Myocyte (in vitro differentiated cells): ENCODE results near the gene PEPD. TPM values are rescaled to one million over a fixed set of nuclear protein-coding genes. Genes with fewer than 3 reads are reported as not detected.
"Not testable (repeated sequence)": the region's sequence is repeated elsewhere in the genome, so short reads cannot be mapped to it uniquely, and the experiment has no call there.

Experiments
- DNase-seq: peaks from one replicate; pipeline ENCODE4 v3.0.0-alpha.2; 2012; ENCODE audit warnings: low read depth
- polyA plus RNA-seq: library from polyadenylated mRNA; unstranded; fragments of >200 nt; gene quantifications from one replicate; pipeline ENCODE4 v1.2.1, GENCODE V29; 2012; ENCODE audit warnings: missing spikeins
- total RNA-seq: library from RNA; depleted of rRNA; stranded (reverse); fragments of >200 nt; gene quantifications from 2 replicates; pipeline ENCODE4 v1.2.3, GENCODE V29; 2014

The PEPD gene
- 67.1 and 68.2 TPM in 2 replicates for total RNA-seq
- polyA plus RNA-seq, result 74.6 TPM

DNA sequence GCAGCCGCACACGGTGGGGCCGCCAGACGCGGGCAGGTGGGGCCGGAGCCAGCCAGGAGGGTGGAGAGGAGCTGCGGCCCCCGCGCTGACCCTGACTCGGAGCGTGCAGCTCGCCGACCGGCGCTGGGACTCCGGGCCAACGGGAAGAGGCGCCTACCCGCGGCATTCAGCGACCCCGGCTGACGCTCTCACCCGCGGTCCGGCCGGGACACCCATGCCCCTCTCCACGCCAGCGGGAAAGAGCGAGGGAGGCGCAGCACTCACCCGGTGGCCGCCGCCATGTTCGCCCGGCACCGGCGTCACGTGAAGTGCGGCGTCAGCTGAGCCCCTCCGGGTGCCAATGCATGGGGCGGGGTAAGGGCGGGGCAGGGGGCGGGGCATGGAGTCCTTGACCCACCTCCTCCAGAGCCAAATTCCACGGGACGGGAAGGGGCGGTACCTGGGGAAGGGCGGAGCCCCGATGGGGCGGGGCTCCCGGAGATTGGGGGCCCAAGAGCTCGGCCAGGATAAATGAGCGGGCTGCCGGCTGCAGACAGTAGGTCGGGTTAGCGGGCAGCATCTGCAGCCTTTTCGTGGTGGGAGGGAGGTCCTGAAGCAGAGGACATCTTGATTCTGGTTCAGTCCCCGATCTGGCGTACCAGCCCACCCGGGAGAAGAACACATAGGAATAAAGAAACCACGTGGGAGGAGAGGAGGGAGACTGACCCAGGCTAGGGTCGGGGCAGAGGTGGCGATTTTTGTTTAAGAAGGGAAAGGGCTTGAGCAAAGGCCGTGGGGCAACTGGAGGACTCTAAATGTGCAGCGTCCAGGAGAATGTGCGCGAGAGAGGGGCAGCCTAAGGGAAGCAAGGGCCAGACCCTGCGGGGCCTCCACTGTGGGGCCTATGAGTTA is at the start of gene PEPD:
Gene PEPD (minus strand): TSS at position 312 of the 891 bp plus-strand sequence. CDS start 31 bp downstream, at position 281.
- DNase-seq, result peak; percentile 89

DNA sequence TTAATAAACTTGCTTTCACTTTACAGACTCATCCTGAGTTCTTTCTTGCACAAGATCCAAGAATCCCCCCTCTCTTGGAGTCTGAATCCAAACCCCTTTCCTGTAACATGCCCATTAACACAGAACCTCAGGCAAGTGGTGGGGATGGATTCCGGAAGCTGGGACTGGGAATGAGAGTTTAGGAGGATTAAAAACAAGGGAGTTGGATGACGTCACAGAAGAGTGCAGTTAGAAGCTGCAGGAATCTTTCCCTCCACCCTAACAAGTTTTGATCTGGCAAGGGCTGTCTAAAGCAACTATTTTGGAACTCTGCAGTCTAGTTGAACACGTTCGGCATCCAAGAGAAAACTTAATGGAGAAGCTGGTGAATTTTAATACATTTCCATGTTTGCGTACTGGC is 48.2 kb upstream of the PEPD start:
- DNase-seq, result no peak

DNA sequence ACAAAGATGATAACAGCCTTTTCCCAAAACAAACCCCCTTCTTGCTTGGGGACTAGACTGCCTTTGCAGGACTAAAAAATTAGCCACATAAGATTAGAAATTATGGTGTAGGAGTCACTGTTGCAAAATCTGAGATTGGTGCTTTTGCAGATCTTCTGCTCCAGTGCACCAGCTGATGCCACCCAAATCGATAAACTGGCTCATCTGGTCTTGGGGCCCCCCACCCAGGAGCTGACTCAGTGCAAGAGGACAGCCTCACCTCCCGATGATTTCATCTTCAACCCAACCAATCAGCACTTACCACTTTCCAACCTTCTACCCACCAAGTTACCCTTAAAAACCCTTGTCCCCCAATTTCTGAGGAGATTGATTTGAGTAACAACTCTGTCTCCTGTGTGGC is 47.1 kb upstream of the PEPD start:
- no peak for DNase-seq

DNA sequence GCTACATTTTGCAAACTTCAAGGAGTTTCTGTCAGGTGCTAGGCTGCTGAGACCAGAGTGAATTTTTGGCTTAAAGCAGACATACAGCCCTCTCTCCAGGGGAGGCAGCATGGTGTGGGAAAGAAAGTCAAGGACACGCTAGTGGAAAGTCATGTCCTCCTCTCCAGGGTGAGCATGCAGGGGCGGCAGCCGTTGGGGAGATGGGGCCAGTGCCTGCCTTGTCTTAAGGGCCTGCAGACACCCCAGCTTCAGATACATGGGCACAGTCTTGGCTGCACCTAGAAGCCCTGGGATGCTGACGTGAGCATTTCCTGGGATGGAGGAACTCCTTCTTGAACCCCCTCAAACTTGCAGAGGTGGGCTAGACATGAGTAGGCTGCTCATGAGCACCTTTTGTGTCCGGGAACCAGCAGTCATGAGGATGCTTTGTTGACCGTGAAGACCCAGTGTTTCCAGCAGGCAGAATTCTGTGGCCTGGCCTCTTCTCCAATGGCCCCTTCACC is 43.3 kb upstream of the PEPD start:
- no peak for DNase-seq

DNA sequence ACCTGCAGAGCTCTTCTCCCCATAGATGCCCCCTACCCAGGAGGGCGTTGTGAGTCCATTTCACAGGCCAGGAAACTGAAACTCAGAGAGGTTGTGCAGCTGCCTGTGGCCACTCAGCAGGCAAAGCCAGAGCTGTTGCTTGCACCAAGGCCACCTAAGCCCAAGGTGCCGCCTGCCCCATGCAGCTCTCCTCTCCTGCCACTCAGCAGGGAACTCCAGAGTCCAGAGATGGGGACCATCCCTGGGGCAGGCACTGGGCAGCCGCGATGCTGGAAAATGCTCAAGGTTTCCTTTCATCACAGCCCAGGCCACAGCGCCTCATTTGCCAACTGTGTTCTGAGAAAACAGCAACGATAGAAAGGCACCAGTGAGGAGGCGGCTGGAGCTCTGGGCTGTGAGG is 41.0 kb upstream of the PEPD start:
- no peak for DNase-seq

DNA sequence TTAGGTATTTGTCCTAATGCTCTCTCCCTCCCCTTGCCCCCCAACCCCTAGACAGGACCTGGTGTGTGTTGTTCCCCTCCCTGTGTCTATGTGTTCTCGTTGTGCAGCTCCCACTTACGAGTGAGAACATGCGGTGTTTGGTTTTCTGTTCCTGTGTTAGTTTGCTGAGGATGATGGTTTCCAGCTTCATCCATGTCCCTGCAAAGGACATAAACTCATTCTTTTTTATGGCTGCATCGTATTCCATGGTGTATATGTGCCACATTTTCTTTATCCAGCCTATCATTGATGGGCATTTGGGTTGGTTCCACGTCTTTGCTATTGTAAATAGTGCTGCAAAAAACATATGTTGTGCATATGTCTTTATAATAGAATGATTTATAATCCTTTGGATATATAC is 40.1 kb upstream of the PEPD start:
- not testable (repeated sequence) for DNase-seq

DNA sequence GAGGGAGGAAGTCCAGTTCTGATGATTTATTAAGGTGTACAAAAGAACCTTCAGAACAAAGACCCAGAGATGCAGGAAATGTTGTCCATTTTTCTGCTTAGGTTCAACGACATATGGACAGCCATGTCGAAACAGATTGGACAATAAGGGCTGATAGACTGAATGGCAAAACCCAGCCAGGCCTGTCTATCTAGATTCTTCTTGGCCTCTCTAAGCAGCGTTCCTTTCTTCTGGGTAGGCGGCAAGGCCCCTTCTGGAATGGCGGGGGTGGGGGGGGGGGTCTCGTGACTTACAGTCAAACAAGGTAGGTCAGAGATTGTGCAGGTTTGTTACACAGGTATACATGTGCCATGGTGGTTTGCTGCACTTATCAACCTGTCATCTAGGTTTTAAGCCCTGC is 39.7 kb upstream of the PEPD start:
- no peak for DNase-seq

DNA sequence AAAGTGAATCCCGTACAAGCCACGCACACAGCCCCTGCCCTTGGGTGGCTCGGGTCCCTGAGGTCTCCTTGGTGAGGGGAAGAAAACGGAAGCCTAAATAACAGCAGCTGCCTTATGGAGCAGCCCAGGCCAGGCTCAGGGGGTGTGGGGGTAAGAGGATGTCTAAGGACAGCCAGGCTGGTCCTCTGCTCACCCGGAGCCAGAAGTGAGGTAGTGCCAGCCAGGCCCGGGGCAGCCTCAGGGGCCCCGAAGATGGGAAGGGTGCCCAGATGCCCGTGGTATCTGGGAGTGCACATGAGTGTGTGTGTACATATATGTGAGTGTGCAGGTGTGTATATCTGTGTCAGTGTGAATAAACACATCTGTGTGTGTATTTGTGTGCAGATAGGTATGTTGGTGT is 38.4 kb upstream of the PEPD start:
- no peak for DNase-seq

DNA sequence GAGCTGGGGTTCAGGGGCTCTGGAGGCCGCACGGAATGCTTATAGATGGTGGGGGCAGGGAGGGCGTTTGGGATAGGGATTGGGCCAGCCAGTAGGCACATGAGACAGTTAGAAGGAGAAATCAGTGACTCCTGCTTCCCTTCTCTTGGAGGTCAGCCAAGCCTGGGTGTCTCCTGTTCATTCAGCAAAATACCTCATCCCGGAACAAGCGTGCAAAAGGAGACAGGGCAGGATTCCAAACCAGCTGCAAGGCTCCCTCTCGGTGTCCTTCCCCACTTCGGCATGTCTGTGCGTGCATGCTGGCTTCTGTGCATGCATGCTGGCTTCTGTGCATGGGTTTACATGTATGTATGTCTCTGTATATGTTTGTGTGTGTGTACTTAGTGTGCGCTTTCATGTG is 37.3 kb upstream of the PEPD start:
- DNase-seq, result peak; percentile 62

DNA sequence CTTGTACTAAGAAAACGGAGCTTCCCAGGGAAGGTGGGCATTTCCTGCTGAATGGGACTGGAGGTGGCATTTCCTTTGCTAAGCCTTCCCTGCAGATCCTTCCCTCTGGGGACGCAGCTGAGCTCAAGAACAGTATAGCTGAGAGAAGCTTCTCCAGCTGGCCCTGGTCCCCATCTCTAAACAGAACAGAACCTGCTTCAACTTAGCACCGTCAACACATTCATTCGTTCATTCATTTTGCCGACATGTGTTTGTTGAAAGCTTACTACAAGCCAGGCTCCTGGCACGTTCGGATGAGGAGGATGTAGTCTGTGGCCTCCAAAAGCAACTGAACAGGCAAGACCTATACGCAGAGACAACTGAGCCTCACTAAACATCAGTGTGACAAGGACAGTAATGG is 36.6 kb upstream of the PEPD start:
- no peak for DNase-seq

DNA sequence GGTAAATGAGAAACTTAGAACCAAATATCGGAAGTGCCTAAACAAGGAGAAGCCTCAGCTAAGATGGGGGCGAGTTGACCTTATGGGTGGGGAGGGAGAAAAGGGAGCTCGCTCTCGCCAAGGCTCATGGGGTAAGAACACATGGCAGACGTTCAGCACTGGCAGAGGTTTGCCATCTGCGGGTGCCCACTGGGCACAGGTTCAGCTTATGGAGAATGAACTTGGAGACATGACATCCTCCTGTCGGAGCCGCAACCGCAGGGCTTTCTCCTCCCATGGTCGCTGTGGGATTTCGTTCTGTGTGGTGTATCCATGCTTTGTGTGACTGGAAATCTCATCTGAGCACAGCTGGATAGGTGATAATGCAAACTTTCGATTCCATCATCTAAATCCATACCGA is 36.1 kb upstream of the PEPD start:
- DNase-seq, result peak; percentile 59

DNA sequence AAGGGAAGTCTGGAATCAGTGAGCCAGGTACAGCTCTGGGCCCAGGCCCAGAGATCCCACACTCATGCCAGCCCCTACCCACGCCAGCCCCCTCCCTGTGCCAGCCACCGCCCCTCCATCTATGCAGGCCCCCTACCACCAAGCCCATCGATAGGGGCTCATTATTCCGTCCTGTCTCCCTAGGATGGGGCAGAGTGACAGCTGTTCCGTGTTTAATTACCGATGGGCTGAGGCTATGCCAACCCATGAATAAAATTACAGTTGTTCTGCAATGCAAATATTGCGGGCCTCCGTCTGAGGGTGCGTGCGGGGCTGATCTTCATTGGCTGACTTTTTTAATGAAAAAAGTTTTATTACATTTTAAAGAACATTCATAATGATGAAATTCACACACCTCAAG is 35.6 kb upstream of the PEPD start:
- DNase-seq, result no peak

DNA sequence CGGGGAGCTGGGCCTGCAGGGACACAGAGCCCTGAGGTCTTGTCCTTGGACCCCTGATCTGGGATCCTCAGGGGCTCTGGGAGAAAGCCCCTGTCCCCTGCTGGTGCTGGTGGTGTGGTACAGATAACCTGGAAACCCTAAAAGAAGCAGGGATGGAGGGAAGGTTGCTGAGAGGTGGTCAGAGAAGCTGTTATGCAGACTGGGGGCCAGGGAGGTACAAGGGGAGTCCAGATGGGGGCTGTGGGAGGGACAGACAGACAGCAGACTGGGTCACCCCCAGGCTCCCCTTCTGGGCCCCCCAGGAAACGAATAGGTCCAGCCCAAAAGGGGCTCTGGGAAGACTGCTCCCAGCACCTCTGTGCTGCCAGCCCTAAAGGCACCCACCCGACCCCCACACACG is 34.7 kb upstream of the PEPD start:
- DNase-seq, result no peak

DNA sequence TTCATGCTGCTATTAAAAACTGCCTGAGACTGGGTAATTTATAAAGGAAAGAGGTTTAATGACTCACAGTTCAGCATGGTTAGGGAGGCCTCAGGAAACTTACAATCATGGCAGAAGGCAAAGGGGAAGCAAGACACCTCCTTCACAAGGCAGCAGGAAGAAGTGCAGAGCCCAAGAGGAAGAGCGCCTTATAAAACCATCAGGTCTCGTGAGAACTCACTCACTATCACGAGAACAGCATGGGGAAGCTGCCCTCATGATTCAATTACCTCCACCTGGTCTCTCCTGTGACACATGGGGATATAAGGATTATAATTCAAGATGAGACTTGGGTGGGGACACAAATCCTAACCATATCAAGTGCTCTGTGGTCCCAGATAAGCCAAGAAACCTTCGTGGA is 34.1 kb upstream of the PEPD start:
- not testable (repeated sequence) for DNase-seq

DNA sequence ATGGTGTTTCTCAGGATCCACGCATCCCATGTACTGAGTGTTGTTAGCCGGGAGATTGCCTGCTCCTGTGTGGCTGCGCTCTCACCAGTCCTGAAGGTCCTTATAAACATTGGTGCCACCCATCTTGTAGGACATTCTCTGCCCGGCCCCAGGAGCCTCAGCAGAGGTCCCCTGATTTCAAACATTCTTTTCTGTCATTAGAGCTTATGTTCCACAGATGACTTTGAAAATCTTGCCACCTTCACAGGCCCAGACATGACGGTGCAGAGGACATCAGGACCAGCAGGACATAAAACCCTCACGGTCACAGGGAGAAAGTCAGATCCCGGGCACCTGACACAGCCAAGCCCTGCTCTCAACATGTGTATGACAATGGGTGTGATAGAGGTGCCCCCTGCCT is 33.2 kb upstream of the PEPD start:
- no peak for DNase-seq

DNA sequence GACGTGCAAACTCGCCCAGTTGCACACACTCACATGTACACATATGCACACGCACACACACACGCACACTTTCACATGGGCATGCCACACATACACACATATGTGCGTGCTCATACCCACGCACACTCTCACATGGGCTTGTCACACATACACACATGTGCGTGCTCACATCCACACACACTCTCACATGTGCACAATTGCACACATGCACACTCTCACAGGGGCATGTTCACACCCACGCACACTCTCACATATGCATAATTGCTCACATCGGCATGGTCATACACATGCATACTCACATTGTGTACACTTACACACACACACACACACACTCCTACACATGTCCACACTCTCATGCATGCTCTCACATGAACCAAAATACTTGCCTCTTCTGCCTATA is 32.8 kb upstream of the PEPD start:
- no peak for DNase-seq

DNA sequence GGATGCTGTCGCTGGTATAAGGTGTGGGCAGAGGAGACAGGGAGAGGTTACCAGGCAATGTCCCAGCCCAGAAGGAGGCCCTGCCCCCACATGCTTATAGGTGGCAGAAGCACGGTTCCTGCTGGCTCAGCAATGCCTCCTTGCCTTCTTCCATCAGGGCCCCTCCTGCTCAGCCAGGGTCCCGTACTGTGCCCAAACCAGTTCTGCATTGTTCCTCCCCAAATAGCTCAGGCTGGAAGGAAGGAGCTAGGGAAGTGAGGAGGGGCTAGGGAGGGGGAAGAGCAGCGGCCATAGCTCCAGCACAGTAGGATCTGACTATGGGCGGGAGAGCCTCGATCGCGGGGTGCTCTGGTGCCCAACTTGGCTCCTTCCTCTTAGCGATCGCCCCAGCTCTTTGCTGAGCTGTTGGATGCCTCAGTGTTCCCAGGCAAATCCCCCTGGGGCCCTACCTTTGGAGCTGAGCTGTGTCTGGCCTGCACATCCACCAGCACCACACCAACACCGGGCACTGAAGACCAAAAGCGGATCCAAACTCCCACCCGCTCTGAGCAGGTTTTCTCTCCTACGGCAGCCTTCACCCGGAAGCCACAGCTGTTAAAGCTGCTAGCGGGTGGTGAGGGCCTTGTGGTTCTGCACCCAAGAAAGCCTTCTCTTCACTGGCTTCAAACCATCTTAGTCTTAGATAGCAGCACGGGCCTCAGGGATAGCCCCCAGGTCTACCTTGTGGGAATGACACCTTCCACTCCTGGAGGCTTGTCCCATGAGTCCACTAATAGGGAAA is 32.1 kb upstream of the PEPD start:
- no peak for DNase-seq

DNA sequence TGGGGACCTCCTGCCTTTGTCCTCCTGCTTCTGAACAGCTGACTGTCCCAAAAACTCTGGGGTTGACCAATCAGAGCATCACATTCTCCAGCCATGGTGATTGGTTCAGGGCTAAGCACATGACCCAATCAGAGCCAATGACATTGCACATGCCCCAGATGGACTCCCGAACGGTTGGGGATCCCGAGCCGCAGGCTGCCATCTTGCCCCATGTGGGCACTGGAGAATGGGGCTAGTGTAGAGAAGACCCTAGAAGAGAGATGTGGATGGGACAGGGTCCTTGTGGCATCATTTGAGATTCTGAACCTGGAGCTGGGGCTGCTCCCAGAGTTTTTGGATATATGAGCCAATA is 31.3 kb upstream of the PEPD start:
- no peak for DNase-seq

DNA sequence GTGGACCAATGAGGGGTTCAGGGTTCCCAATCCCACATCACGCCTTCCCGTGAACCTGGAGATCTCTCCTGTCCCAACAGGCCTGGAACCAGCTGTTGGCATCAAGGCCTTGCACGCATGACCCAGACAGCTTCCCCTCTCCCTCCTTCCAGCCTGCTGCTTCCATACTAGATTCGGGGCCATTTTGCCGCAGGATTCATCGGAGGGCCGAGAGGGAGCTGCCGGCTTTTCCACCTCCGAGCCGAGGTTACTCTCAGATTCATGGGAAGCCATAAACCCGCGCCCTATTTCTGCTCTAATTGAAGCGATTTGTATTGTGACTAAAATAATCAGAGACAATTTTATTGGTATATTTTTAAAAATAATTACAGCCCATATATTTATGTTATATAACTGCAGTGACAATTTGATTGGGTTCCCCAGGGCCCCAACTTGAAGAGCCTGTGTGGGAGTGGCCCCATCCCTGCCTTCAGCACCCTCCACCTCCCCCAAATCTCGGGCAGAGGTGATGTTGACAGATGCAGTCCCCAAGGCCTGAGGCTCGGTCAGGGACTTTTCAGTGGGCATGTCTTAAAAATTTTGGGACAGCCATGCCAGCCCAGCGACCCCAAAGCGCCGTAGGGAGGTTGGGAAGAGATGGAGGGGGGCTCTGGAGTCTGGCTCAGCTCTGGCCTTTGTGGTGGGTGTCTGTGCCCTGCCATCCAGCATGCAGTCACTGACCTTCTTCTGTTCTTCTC is 30.8 kb upstream of the PEPD start:
- DNase-seq, result no peak

DNA sequence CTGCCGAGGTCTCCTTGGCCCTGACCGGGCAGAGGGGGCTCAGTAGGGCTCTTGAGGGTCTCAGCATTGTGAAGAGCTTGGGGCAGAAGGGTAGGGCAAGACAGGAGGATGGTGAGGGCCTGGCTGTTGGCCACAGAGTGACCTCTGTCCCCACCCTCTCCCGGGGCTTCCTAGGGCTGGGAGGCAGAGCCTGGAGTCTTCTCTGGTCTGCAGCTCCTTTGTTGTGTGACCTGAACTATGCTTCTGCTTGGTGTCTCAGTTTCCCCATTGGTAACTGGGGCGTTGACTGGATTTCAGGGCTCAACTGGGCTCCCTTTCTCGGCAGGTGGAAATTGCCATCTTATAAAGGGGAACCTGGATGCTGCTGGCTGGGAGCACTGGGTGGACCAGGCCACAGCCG is 30.1 kb upstream of the PEPD start:
- DNase-seq, result no peak

DNA sequence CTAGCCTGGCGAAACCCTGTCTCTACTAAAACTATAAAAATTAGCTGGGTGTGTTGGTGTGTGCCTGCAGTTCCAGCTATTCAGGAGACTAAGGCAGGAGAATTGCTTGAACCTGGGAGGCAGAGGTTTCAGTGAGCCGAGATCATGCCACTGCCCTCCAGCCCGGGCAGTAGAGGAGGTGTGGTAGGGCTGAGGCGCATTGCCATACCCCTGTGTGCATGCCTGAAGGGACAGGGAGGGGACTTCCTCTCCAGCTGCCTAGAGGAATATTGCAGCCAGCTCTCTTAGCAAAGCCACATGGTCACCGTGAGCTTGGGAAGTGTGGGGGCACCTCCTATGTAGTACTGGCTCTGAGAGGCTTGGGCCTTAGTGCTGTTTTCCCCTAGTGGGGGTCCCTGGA is 29.2 kb upstream of the PEPD start:
- no peak for DNase-seq

DNA sequence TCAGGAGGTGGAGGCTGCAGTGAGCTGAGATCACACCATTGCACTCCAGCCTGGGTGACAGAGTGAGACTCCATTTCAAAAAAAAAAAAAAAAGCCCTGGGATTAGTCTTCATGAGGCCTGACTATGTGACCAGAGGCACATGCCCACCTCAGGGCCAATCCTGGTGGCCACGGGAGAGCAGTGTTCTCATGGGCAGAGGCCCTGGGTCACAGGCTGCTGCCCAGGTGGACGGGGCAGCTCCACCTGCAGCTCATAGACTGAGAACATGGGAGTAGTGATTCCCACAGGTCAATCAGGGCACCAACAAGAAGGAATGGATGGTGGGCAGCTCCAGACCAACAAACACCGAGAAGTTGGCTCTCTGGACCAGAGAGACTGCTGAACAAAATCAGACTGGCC is 26.1 kb upstream of the PEPD start:
- no peak for DNase-seq
